ENCODE data around the gene PTTG1. TPM values are rescaled to one million over a fixed set of nuclear protein-coding genes. Genes with fewer than 3 reads are reported as not detected.

PTTG1 gene
- total and polyA plus RNA-seq, 2 donors (not counting 1 experiment from before 2014, with no cell fraction given): 77.5 to 108 TPM

DNA sequence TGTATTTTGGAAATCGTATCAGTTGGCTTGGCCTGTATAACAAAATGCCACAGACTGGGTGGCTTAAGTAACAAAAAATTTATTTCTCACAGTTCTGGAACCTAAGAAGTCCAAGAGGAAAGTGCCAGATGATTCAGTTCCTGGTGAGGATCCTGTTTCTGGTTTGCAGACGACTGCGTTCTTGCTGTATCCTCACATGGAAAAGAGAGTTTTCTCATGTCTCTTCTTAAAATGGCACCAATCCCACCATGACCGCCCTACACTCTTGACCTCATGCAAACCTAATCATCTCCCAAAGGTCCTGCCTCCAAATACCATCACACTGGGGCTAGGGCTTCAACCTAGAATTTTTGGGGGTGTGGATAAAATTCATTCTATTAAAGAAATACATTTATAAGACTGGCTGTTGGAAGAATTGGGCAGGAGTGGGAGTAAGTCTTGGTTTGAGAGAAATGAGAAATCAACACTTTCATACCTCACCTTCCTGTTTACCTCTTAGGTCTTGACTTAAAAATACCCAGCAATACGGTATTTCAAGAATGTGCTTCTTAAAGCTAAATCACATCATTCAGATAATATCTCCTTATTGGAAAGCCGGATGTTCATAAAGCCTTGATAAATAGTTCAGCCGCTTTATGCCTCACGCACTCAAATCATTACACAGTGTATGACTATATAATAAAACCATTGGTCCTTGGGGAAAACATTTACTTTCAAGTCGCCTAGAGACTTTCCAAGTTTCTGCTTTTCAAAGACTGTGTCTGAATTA, 28.7 kb downstream of the PTTG1 start:
- Histone ChIP-seq H2AFZ (ENCODE audit: low read length) (no peak overlapping the region), H3K4me2 (ENCODE audit: extremely low read depth, insufficient read depth, low read length) (no peak overlapping the region)

DNA sequence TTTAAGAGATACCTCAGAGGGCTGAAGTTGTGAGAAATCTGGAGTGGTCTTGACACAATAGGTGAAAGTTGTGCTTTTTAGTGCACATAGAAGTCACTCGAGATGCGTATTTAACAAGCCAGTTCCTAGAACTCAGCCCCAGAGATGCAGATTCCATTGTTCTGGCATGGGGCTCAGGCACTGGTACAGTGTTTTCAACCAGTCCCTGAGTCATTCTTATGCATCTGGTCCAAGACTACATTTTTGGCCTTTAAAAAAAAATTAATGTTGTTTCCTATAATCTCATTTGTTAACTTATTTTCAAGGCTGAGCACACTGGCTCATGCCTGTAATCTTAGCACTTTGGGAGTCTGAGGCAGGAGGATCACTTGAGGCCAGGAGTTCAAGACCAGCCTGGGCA, 29.6 kb downstream of the PTTG1 start:
- no peaks in the 10 kb centered on the region for H3K4me1 ChIP-seq (ENCODE audit: control insufficient read depth, extremely low read depth, insufficient read depth, low read length)
- H3K36me3 ChIP-seq (ENCODE audit: control insufficient read depth, insufficient read depth, low read length): no peaks in the 10 kb centered on the region
- H2AFZ ChIP-seq (ENCODE audit: low read length): no peak overlapping the region
- TF ChIP-seq, protein P1, sequence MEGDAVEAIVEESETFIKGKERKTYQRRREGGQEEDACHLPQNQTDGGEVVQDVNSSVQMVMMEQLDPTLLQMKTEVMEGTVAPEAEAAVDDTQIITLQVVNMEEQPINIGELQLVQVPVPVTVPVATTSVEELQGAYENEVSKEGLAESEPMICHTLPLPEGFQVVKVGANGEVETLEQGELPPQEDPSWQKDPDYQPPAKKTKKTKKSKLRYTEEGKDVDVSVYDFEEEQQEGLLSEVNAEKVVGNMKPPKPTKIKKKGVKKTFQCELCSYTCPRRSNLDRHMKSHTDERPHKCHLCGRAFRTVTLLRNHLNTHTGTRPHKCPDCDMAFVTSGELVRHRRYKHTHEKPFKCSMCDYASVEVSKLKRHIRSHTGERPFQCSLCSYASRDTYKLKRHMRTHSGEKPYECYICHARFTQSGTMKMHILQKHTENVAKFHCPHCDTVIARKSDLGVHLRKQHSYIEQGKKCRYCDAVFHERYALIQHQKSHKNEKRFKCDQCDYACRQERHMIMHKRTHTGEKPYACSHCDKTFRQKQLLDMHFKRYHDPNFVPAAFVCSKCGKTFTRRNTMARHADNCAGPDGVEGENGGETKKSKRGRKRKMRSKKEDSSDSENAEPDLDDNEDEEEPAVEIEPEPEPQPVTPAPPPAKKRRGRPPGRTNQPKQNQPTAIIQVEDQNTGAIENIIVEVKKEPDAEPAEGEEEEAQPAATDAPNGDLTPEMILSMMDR (conservative IDR thresholded peaks at IDR 0.05 in 1 of 2, IDR thresholded peaks at IDR 0.05 in 1 of 2; ENCODE audit: low read depth in 1 of 2, low read length in 2 of 2): no peak
- TF ChIP-seq EZH2 (IDR thresholded peaks at IDR 0.05; ENCODE audit: low read length, missing control alignments): no peak
- no peaks in the 10 kb centered on the region for H3K9me3 ChIP-seq (ENCODE audit: control insufficient read depth, insufficient read depth, low read depth, low read length)
- H3K27me3 ChIP-seq (ENCODE audit: control insufficient read depth, insufficient read depth, low read length): peaks cover 2% of the 10 kb centered on the region
- H4K20me1 ChIP-seq (ENCODE audit: control insufficient read depth, extremely low read depth, insufficient read depth, low read length): no peaks in the 10 kb centered on the region
- H3K79me2 ChIP-seq (ENCODE audit: control insufficient read depth, insufficient read depth, low read length): no peaks in the 10 kb centered on the region
- H3K9ac ChIP-seq (ENCODE audit: insufficient read depth, low read length): no peak overlapping the region
- no peak overlapping the region for H3K27ac ChIP-seq (ENCODE audit: insufficient read depth, low read length)
- H3K4me2 ChIP-seq (ENCODE audit: extremely low read depth, insufficient read depth, low read length): no peak overlapping the region
- DNase-seq (ENCODE audit: low read depth in 2 of 2): no peak
- no peak overlapping the region for H3K4me3 ChIP-seq (replicated peaks in 1 of 4; ENCODE audit: control extremely low read depth in 1 of 4, insufficient read depth in 1 of 4, low read depth in 3 of 4, low read length in 4 of 4)

More for the DNA sequence above, 28.7 kb downstream of the PTTG1 start:
- no peaks in the 10 kb centered on the region for H3K36me3 ChIP-seq (ENCODE audit: control insufficient read depth, insufficient read depth, low read length)
- H3K9ac ChIP-seq (ENCODE audit: insufficient read depth, low read length): no peak overlapping the region
- H3K9me3 ChIP-seq (ENCODE audit: control insufficient read depth, insufficient read depth, low read depth, low read length): no peaks in the 10 kb centered on the region
- H4K20me1 ChIP-seq (ENCODE audit: control insufficient read depth, extremely low read depth, insufficient read depth, low read length): no peaks in the 10 kb centered on the region
- H3K4me3 ChIP-seq (replicated peaks in 1 of 4; ENCODE audit: control extremely low read depth in 1 of 4, insufficient read depth in 1 of 4, low read depth in 3 of 4, low read length in 4 of 4): no peak overlapping the region
- no peaks in the 10 kb centered on the region for H3K4me1 ChIP-seq (ENCODE audit: control insufficient read depth, extremely low read depth, insufficient read depth, low read length)
- no peak overlapping the region for H3K27ac ChIP-seq (ENCODE audit: insufficient read depth, low read length)
- TF ChIP-seq, protein P1 (conservative IDR thresholded peaks at IDR 0.05 in 1 of 2, IDR thresholded peaks at IDR 0.05 in 1 of 2; ENCODE audit: low read depth in 1 of 2, low read length in 2 of 2): no peak
- TF ChIP-seq EZH2 (IDR thresholded peaks at IDR 0.05; ENCODE audit: low read length, missing control alignments): no peak
- peaks cover 2% of the 10 kb centered on the region for H3K27me3 ChIP-seq (ENCODE audit: control insufficient read depth, insufficient read depth, low read length)
- DNase-seq (ENCODE audit: low read depth in 2 of 2): no peak
- H3K79me2 ChIP-seq (ENCODE audit: control insufficient read depth, insufficient read depth, low read length): no peaks in the 10 kb centered on the region

DNA sequence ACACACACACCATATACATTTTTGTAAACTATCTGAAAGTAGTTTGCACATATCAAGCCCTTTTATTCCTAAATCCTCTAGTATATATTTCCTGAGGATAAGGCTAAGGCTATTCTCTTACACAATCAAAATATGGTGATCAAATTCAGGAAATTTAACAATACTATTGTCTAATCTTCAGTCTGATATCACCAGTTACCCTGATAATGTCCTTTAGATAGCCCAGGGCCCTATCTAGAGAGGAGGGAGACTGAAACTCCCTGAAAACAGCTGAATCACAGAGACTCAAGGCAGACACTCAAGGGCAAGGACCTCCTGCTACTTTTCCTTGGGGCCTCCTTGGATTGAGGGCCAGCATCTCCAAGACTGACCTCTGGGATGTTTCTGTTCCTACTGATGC, 30.4 kb downstream of the PTTG1 start:
- Histone ChIP-seq H3K27ac (ENCODE audit: insufficient read depth, low read length) (no peak overlapping the region), H3K9me3 (ENCODE audit: control insufficient read depth, insufficient read depth, low read depth, low read length) (no peaks in the 10 kb centered on the region), H3K9ac (ENCODE audit: insufficient read depth, low read length) (no peak overlapping the region), H2AFZ (ENCODE audit: low read length) (no peak overlapping the region), H3K27me3 (ENCODE audit: control insufficient read depth, insufficient read depth, low read length) (peaks cover 2% of the 10 kb centered on the region), H3K4me2 (ENCODE audit: extremely low read depth, insufficient read depth, low read length) (no peak overlapping the region), H3K4me1 (ENCODE audit: control insufficient read depth, extremely low read depth, insufficient read depth, low read length) (no peaks in the 10 kb centered on the region), H3K36me3 (ENCODE audit: control insufficient read depth, insufficient read depth, low read length) (no peaks in the 10 kb centered on the region), H3K79me2 (ENCODE audit: control insufficient read depth, insufficient read depth, low read length) (no peaks in the 10 kb centered on the region), H3K4me3 (replicated peaks in 1 of 4; ENCODE audit: control extremely low read depth in 1 of 4, insufficient read depth in 1 of 4, low read depth in 3 of 4, low read length in 4 of 4) (no peak overlapping the region), H4K20me1 (ENCODE audit: control insufficient read depth, extremely low read depth, insufficient read depth, low read length) (no peaks in the 10 kb centered on the region)
- TF ChIP-seq, protein P1 (conservative IDR thresholded peaks at IDR 0.05 in 1 of 2, IDR thresholded peaks at IDR 0.05 in 1 of 2; ENCODE audit: low read depth in 1 of 2, low read length in 2 of 2): no peak
- no peak for TF ChIP-seq EZH2 (IDR thresholded peaks at IDR 0.05; ENCODE audit: low read length, missing control alignments)
- no peak for DNase-seq (ENCODE audit: low read depth in 2 of 2)

Data from fibroblast of lung (primary cell).